Lung microvascular endothelial cell (primary cell): ENCODE results near the gene THSD4. TPM values are rescaled to one million over a fixed set of nuclear protein-coding genes. Genes with fewer than 3 reads are reported as not detected.

Experiments
- DNase-seq, 2 donors: peaks; one replicate each; pipeline versions ENCODE4 v3.0.0 to v3.0.0-alpha.2; 2010; ENCODE audit warnings: low read depth in 2 of 2
- total RNA-seq: library from RNA; depleted of rRNA; stranded (reverse); fragments of >200 nt; gene quantifications from 2 replicates; pipeline ENCODE4 v1.2.1, GENCODE V29; 2014

Gene THSD4
- total RNA-seq, 1 donor from 2014 or later: 20.2 TPM

DNA sequence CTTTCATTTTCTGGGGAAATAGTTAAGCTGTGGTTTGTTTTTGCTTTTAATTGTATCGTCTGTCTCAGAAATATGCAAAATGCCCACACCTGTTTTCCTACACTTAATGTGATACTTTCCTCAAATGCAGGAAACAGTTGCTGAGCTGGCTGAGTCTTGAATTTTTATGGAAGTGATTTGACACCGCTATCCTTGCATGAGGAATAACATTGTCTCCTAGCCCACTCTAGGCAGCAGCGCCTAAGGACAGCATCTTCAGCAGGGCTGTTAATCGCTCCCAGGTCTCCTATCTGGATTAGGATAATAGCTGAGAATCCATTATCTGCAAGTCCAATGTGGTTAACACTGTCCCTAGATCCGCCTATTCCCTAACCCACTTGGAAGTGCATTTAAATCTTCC is 562.5 kb downstream of the THSD4 start:
- no peak for DNase-seq

DNA sequence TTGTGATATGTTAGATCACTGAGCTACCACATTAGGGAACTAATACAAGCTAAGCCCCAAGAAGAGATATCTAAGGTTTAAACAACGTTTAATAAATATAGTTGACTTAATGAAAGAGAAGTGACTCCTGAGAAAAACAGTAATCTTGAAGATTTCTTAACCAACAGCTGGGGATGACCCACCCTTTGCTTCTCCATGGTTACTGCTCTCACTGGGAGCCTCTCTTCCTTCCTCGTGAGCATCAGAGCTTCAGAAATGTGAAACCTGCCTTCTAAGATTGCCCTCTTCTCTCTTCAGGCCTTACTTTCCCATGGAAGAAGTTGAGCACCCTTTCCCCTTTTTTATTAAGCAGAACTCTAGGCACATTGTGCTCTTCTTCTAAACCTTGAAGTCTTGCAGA is 562.9 kb downstream of the THSD4 start:
- peak in 1 of 2 donors; percentile 29 for DNase-seq

DNA sequence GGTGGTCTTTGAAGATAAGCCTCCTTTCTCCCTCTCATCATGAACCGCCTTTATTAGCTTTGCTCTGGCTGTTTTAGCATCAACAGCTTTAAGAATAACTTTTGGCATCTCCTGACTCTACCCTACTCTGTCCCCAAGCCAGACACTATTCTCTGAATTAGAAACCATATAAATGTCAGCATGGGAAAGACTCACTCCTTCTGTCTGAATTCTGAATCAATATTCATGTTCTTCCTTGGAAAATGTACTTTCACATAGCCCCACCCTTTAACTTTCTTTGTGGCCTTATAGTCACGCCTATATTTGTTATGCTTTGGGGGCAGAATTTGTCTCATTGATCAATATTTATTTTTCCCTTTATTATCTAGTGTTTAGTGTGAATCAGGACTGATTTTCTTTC is 563.3 kb downstream of the THSD4 start:
- no peak for DNase-seq

DNA sequence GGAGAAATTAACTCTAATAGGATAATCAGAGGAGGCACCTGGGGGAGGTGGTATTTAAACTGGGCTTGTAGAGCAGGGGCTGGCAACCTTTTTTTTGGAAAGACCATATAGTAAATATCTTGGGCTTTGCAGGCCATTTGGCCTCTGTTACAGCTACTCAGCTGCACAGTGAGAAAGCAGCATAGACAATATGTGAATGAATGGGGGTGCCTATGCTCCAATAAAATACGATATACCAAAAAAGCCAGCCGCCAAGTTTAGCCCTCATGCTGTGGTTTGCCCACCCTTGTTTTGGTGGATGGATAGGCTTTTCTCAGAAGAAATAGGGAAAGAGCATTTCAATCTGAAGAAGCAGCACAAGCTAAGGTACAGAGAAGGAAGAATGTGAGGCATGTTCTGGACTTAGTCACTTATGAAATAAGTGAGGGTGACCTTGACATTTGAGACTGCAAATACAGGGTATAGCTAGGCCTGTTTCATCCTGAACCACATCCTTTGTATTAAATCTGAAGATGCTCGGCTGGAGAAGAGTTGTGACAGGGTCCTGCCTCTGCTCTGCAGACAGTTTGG is 564.0 kb downstream of the THSD4 start:
- no peak for DNase-seq

DNA sequence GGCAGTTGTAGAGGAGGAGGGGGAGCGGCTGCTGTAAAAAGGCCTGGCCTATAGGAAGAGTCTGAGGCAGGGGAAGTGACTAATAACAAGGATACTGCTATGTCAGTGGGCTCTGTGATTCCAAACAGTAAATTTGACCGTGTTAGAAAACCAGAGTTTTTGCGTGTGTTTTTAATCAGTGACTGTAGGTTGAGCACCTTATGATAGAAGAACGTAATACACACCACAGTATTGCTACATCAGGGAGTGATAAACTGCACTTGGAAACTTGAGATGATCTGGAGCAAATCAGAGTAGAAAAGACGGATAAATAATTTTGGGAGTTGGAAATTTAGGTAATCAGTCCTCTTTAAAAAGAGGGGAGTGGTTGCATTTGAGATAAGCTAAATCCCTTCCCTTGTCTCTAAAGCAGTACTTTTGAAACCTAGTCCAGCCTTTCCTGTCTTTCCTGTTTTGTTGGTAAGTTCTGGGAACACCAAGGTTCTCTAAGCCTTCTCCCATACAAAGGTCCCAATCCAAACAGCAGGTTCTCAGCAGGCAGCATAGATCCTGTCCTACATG is 564.6 kb downstream of the THSD4 start:
- peak; percentile 70 to 81 for DNase-seq

DNA sequence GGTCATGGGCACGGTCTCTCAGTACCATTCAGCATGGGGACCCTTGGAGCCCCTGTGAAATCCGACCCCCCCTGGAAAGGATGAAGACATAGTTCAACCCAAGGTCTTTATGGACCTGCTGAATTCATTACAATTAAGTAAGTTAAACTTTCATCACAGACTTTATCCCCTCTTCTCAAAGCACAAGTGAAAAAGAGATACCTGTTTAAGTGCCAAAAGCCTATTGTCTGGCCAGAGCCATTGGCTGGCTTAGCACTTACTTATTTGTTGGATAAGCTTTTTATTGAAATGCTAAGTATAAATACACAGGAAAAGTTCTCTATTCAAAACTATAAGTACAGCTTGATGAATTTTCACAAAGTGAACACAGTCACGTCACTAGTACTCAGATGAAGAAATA is 566.7 kb downstream of the THSD4 start:
- DNase-seq: no peak

DNA sequence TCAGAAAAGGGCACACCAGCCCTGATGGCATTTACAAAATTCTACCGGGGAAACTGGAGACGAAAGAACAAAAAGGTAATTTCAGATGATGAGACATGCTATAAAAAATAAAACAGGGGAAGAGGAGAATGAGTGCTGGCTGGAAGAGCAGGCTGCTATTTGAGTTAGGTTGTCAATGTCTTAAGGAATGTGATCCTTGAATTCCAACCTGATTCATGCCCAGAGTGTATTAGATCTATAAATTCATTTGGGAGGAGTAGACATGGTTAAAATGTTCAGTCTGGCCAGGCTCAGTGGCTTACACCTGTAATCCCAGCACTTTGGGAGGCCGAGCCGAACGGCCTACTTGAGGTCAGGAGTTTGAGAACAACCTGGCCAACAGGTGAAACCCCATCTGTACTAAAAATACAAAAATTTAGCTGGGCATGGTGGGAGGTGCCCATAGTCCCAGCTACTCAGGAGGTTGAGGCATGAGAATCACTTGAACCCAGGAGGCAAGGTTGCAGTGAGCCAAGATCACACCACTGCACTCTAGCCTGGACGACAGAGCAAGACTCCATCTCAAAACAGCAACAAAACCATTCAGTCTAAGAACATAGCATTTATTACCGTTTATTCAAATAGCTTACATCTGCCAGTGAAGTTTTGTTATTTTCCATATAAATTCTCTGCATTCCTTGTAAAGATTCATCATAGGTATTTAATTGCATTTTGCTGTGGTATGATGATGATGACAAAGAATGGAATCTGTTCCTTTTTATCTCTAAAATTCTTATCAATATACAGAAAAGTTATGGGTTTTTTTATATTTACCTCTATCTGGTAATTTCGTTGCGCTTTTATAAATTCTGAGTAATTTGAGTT is 568.4 kb downstream of the THSD4 start:
- no peak for DNase-seq

DNA sequence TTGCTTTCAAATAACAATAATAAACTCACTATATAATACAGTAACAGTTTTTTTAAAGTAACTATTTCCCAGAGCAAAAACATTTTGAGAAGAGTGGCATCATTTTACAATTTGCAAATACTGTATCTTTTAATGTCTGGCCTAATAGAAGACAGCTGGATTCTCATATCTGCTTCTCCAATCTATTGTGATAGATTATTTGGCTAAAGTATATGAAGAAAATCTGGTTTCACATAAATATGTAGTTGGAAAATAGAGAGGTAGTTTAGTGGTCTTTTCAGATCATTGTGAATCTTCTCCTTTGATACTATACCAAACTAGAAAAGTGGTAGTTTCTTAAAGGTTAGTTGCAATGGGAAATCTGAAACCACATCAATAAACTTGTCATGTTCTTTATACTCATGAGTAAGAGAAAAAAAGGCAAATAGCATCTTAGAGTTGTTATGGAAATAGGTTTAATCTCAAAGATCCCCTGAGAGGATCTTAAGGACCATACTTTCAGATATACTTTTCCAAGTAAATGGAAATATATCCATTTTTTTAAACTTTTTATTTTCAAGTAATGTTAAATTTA is 570.2 kb downstream of the THSD4 start:
- no peak for DNase-seq

DNA sequence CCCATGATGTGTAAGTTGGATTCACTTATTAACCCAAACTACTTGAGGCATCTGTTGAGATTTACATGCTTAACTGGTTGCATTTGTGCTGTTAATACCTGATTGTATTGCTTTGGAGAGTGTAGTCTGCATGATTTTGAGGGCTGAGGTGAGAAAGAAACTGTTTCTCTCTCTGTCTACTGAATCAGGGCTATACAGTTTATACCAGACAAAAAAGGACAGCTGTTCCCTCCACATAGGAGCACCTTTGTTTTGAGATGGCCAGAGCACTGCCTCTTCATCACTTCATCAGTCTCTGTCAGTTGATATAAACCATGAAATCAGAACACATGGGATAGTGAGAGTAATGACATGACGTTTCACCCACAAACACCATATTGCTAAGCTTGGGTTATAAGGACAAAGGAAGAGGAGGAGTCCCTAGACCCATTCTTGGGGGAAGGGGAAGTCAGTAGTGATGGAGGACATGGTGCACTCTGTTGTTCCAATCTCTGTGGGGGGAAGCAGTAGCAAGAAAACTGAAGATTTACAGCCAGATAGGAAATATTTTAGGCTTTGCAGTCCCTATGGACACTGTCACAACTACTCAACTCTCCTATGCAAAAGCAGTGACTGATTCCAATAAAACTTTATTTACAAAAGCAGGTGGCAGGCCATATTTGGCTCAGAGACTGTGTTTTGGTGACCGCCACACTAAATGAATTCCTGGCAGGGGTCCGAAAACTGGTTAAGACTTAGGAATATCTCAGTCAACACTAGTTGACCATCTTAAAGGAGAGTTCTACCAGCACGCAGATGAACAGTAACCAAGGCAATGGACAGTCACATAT is 571.2 kb downstream of the THSD4 start:
- DNase-seq: no peak

DNA sequence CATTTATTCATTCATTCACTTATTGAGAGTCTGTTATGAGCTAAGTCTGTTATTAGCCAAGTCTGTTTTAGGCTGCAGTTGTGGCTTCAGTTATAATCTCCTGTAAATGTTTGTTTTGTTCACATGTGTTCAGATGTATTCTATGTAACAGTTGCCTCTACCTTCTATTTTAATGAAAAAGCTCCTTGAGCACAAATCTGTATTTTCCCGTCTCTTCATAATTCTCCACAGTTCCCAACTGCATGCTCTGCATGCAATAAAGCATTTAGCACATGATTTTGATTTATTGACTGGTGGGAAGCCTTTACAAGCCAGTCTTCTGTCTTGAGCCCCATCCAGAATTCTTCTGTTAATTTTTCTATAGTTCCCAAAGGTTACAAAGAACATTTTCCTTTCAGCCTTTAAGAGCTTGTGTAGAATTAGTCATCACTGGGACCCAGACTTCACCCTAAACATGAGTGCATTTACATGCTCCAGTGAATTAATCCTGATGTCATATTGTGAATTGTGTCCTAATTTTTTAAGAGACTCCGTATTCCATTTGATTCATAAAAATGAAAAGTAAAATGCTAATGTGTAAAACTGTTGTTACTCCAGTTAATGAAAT is 572.7 kb downstream of the THSD4 start:
- DNase-seq: no peak

DNA sequence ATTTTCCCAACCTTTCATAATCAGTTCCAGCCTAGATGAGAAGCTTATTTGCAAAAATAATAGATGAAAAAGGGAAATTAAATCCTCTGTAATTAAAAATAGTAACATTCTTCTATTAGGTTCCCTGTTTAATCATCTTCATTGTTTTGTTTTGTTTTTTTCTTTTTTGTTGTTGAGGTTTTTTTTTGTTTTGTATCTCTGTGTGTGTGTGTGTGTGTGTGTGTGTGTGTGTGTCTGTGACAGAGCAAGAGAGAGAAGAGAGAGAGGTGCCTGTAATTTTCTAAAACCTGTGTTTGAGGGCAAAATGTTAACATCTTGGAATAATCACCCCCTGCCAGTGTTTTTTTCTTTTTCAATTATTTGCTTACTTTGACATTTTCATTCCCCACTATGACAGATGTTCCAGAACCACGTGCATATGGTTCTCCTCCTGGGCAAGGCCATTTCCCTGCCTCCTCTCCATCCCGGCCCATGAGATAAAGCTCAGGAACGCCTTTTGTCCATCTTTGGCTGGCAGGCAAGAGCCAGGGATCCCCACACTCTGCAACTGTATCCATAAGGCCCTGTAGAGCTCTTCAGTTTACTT is 573.3 kb downstream of the THSD4 start:
- DNase-seq: no peak

DNA sequence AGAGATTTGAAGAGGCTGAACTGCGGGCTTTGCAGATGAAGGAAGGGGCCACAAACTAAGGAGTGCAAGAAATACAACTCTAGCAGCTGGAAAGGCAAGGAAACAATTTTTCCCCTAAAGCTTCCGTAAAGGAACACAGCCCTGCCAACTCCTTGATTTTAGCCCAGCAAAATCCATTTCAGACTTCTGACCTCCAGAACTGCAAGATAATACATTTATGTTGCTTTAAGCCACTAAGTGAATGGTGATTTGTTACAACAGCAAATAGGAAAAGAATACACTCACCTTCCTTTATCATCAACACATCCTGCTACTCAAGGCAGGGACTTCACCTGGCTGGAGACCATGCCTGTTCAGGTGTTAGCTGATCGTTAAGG is 575.8 kb downstream of the THSD4 start:
- DNase-seq: no peak

DNA sequence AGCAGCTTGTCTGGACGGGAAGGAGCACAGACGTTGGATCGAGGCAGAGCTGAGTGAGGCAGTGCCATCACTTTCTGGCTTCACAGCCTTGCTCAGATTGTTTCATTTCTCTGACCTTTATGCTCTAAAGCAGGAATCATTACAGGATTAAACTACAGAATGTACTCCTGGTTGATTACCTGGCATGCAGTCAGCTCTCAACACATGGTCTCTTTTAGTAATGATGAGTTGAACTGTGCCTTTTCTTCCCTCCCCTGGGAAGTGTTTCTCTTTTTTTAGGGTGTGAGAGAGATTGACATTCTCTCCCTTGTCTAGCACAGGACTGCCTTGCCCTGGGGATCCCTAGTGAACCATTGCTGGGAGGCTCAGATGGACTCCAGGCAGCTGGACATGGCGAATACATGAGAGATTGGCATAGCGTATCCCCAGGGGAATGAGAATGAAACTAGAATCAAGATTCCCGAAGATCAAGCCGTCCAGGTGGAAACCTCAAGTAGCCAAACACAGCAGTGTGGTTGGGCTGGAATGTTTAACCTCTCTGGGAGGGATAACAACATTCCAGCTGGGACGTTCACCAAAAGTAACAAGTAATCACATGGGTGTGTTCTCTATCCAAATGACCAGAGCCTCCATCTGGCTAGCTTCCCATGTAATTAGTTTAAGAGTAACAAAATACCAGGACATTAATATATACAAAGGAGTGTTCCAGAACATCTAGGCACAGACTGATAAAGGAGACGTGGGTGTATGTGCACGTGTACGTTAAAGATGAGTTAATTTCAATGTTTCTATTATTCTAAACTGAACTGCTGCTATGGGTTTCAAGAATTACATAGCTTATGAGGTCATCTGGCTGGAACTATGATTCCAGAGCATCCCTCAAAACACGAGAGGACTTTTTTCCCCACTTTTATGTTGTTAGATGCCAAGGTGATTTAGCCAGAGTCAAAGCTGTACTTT is 576.5 kb downstream of the THSD4 start:
- peak in 1 of 2 donors; percentile 35 for DNase-seq

DNA sequence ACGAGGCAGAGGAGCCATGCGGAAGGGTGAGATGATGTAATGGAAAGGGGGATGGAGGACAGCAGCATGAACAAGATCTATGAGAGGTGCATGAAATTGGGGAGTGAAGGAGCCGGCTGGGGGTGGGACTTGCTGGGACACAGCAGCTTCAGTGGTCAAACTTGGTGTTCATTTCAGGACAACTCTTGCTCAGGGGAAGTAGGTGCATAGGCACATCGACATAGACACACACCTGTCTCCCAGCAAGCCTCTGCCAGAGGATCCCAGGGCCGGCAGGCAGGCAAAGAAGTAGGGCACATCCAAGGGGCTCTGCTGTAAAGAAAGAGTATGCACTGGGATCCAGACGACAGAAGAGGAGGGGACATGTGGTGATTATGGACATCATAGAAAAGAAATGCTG is 582.0 kb downstream of the THSD4 start:
- DNase-seq: no peak

DNA sequence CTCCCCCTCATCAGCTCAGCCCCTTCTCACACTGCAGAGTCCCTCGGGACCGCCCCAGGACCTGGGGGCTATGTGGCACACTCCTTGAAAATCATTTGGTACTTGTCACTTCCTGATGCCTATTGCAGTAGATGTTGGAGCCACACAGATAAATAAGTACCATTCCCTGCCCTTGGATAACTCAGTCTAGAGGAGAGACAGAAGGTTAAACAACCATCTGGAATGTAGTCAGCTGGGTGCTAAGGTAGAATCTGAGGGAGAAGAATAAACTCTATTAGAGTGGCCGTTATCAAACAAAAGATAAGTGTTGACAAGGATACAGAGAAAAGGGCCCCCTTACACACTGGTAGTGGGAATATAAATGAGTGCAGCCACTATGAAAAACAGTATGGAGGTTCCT is 582.8 kb downstream of the THSD4 start:
- DNase-seq: no peak

DNA sequence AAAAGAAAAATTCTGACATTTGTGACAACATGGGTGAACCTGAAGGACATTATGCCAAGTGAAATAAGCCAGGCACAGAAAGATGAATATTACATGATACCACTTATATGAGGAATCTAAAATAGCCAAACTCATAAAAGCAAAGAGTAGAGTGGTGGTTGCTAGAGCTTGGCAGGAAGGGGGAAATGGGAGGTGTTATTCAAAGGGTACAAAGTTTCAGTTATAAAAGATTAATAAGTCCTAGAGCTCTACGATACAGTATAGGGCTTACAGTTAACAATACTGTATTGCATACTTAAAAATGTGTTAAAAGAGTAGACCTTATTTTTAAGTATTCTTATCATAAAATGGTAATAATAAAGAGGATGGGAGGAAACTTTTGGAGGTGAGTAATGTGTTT is 583.5 kb downstream of the THSD4 start:
- no peak for DNase-seq

DNA sequence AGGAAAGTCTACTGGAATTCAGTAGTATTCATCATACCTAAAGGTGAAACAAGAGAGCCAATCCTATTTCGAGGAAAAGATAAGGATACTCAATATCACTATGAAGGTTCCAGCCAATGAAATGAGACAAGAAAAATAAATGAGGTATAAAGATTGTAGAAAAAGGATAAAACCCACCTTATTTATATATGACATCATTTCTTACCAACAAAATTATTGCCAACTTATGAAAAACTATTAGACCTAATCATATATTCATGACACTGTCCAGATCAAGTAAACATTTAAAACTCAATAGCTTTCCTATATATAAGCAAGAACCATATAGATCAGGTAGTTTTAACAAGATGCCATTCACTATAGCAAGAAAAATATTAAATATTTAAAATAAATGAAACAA is 584.7 kb downstream of the THSD4 start:
- no peak for DNase-seq

DNA sequence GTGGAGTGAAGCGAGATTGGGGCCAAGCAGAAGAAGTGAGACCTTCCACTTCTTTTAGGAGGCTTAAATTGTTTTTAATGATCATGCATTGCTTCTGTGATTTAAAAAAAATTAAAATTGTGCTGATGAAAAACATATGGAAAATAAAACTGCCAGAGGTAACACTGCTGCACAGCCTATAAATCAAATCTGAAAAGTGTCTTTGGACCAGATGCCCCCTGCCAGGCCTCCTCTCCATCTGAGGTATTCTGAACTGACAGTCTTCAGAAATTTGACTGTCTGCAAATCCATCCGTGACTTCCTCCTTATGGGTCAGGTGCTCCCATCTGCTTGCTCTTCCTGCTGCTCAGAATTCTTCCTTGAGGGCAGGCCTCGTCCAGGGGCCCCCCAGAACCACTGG is 586.5 kb downstream of the THSD4 start:
- DNase-seq: no peak

DNA sequence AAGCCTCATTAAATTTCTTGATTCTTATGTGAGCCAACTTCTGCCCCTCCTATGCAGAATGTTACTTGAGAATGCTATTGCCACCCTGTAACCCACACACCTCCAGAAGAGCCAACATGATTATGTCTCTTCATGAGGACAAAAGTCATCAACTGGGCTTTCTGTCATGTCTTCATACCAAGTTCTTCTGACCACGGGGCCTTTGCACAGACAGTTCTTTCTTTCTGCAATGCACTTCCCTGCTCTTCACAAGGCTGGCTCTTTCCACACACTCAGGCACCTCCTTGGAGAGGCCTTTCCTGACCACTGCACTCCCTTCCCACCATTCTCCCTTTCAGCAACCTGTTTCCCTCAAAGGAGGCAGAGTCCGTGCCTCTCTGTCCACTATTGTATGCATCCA is 587.2 kb downstream of the THSD4 start:
- DNase-seq: no peak

DNA sequence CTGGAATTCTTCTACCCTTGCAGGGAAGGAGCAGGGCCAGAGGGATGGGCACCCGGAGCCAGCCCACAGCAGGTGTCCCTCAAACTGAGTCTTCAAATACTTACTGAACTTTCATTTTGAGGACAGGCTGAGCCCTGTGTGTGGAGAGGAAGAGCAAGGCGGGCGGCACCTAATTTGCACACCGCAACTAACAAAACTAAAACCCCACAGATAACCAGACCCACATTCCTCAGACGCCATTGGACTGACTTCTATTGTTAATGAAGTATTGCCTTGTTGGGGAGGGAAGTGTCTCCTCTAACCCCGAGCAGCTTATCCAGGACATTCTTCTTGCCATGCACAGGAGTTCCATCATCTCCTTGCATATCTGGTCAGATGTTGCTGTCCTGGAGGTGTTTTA is 589.9 kb downstream of the THSD4 start:
- no peak for DNase-seq
